Ramos (cell line): ENCODE results near the gene NTRK3.

Experiments
- in situ Hi-C: fragments of 300-500 bp; cut with MboI; formaldehyde crosslinking; loops from one replicate; pipeline ENCODE4 v1.14.3; 2022; ENCODE audit warnings: low sequenced_read_pairs; ENCODE audit not compliant: unreplicated experiment

NTRK3 gene

DNA sequence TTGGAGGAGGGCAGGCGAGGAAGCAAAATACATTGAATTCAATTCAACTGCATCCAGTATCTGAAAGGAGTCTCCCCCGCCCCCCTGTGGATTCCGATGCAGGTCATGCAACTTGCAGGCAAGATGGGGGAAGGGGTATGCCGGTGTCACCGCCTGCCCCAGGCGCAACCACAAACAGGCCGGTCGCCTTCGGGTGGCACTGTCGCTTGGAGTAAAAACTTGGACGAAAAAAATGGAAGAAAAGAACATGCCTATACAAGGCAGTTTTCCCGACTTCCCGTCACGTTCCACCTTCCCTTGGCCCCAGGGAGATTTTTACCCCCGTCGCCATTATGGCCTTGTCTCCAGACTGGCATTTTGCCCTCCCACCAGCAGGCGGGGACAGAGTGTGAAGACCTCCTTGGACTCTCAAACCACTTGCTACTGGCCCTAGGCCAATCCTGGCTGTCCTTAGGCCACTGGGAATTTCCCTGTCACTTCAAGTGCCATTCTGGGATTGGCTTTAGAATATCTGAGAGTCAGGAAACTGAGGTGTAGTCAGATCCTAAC, 1.6 kb upstream of the NTRK3 start:
- in situ Hi-C loops = no loop called here

GRCh38 chr15:88257311-88258092, 963 bp upstream of the NTRK3 start:
- in situ Hi-C loops = no loop called here

DNA sequence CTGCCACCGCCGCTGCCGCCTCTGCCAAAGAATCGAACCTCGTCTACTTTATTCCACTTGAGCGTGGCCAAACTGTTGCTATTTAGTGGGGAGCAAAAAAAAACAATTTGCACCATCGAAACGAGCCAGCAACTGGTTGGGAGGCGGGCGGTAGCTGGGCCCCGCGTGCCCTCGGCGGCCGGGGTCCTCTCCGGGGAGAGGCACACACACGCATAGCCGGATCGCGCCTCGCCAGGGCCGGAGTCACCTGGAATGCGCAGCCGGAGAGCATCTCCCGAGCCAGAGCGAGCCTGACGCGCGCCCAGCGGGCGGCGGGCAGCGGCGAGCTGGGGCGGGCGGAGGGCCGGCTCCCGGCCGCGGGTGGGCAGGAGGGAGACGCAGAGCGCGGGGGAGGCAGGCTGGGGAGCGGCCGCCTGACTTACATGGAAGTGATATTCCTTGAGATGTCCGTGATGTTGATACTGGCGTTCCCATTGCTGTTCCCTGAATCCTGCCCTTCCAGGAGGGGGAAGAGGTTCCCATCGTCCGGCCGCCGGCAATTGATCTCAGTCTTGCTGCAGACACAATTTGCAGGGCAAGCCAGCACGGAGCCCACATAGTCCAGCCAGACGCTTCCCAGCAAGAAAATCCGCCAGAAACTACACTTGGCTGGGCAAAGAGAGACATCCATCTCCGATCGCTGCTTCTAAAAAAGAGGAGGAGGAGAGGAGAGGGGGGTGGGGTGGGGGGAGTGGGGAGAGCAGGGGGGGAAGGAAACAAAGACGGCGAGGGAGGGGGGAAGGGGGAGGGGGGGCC, 858 bp downstream of the NTRK3 start:
- in situ Hi-C loops = no loop called here

- in situ Hi-C loops = no loop called here
Measured at GRCh38 chr15:88255087-88255483, 1.5 kb downstream of the NTRK3 start.

DNA sequence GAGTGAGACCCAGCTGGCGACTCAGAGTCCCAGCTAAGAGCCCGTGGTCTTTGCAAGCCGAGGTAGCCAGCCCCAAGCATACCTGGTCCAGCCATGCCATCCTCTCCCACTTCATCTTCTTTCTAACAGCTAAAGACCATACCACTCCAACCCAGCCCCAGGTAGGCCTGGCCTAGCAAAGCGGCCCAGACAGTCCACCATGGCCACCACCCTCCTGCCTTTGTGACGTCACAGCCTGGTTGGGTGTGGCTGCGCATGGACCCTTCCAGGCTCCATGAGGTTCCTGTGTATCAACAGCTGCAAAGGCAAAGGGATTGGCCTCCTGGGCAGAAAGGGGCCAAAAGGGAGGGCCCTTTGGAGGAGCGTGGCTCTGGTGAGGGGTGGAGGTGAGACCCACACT, 4.1 kb downstream of the NTRK3 start:
- in situ Hi-C loops = no loop called here

DNA sequence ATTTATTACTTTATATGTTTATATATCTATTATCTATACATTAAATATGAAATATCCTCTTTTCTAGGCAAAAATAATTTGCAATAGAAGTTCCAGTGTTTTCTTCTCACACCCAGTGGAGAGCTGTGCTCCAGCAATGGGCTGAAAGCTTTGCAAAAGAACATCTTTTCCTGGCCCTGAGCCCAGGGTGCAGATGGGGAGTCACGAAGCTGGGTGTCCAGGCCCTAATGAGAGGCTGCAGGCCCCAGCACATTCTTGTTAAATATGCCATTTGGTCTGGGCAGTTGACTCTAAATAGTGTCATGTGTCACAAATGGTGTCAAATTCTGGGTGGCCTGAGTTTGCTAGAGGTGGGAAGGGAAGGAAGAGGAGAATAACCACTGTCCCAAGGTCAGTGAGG, 5.7 kb downstream of the NTRK3 start:
- in situ Hi-C loops = no loop called here

DNA sequence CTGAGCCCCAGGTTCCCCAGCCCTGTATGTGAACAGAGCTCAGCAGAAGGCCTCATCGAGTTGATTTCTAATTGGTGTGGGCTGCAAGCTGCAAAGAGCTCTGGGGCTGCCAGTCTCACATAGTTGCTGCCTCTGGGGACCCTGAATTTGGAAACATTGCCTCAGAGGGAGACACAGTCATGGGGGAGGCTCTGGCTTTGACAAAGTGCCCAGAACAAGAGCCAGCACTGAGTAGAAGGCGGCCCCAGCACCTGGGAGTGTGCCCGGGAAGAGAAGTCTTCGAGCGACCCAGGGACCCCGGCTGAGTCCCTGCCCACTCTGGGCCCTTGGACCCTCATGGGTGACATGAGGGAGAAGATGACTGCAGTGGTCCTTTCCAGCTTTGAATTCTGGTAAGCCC, 7.3 kb downstream of the NTRK3 start:
- in situ Hi-C loops = loop anchor here (5.0 kb wide), 1 partner anchor 198 kb away; no protein-coding TSS in a partner anchor

DNA sequence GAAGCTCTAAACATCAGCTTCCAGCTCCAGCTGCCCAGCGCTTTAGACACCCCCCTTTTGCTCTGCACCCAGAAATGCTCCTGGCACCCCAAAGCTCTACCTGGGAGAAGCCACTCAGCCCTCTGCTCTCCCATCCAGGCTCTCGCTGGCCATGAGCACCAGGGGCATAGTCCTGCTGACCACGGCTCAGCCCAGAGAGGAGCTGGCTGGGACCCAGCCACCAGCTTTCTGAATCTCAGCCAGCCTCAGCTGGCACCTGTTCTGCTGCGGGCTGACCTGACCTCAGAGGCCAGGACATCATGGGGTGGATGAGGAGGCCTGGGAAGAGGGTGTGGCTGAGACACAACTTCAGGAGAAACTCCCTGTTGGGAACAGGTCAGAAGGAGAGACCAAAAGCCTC, 8.6 kb downstream of the NTRK3 start:
- in situ Hi-C loops = loop anchor here (5.0 kb wide), 1 partner anchor 199 kb away; no protein-coding TSS in a partner anchor

DNA sequence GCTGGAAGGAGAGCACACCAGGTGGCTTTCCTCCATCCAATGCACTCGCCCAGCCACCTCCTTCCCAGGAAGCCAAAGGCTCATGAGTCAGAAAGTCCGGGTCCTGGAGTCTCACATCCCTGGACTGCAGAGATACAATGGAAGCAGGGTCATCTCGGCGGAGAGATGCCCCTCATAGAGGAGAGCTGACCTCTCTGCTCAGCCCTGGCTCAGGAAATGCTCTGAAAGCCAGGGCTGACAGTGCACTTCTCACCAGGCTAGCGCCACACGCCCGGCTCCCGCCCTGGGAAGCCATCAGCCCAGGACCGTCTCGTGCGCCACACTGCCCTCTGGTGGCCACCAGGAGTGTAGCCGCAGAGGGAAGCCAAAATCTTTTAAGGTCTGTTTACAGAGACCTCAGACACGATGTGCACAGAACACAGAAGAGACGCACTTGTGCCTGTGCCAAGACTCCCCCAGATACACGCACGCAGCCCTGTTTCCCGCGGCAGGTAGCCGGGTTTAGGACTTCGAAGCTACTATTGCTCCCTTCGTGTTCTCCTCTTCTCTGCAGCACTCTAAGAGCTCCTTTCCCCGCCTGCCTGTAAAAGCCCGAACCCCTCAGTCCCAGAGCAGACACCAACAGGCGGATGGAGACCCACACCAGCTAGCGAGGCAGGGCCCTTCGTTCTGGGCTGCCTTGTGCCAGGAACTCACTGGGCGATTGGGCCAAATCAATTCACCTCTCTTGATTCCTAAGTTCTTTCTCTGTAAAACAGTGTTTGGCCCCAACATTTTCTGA, 9.7 kb downstream of the NTRK3 start:
- in situ Hi-C loops = loop anchor here (5.0 kb wide), 1 partner anchor 200 kb away; no protein-coding TSS in a partner anchor

DNA sequence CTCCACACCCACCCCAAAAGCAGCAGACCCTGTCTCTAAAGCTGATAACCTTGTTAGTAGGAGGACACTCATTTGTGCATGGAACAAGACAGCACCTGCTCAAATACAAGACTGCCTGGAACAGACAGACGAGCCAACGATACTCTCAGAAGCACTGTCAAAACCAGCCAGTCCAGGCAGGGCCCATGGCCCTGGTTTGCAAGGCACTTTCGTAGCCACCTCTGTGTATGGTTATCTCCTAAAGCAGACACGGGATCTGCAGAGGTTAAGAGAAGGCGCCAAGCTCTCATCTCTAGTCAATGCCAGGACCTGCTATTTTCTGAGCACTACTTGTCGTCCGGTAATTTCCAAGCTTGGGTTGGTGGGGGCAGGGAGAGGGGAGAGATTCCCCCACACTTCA, 10.5 kb downstream of the NTRK3 start:
- in situ Hi-C loops = loop anchor here (5.0 kb wide), 1 partner anchor 201 kb away; no protein-coding TSS in a partner anchor

DNA sequence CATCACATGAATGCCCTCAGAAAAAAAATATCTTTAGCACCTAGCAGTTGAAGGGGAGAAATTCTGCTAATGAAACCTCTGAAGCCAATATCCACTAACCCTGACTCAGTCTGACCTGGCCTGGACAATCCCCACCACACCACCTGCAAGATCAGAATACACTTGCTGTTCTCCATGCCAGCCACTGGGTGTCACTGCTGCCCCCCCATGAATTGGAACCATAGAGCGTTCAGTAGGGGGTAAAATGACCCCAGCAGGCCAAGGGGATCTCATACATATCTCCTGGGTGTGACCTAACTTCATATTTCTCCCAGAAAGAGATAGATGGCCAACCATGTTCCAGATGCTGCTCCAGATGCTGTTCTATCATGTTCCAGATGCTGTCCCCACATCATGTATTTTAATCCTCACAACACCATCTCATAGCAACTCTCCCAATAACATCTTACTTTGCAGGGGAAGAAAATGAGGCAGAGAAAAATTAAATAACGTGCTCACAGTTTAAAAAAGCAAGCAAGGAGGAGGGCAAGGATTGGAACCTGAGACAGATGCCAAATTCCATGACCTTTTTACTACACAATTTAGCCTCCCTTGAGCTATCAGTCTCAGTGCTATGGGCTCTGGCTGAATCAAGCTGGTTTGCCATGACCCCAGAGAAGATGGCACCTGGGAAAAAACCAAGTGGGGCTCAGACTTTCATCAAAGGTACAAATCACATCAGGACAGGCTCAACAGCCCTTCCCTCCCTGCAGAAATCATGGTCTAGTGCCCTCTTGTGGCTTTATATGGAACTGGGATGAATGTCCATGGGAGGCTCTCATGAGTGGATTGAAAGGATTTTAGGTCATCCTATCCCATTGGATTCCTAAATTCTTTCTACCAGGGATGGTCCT, 12.4 kb downstream of the NTRK3 start:
- in situ Hi-C loops = no loop called here

DNA sequence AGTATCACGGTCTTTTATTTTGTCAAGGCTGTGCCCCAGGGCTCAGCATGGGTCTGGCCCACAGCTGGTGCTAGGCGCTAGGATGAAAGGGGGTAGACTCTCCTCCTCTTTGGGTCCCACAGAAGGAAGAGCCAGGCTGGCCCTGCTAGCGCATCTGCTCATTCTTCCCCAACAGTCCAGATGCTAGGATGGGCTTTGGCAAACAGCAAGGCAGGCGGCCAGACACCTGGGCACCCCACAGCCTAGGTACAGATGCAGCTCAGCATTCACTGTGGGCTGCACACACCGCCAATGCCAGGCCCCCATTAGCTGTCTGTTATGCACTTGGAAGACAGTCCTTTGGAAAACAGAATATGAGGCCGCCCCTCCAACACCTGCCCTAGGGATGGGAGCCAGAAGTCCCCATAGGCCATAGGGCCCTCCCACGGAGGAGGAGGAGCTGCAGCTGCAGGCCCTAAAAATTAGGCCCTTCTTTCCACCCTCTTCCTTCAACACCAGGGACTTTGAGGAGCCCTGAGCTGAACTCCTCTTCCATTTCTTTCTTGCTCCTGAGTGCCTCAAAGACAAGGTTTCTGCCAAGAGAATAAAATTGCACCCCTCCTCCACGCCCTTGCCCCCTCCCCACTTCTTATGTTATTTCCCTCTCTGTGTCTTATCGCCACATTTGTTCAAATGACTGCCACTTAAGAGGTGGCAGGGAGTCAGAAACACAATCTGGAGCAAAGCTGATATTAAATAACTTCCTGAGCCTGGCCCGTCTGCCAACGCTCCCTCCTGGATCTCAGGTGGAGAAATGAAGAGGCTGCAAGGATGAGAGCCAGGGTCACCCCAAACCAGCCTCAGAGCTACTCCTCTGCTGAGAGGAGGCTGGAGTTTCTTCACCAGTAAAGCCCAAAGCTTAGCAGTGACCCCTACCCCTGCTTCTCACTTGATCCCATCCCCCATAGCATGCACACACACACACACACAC, 13.7 kb downstream of the NTRK3 start:
- in situ Hi-C loops = no loop called here

GRCh38 chr15:88241461-88241860, 15.1 kb downstream of the NTRK3 start:
- in situ Hi-C loops = no loop called here

DNA sequence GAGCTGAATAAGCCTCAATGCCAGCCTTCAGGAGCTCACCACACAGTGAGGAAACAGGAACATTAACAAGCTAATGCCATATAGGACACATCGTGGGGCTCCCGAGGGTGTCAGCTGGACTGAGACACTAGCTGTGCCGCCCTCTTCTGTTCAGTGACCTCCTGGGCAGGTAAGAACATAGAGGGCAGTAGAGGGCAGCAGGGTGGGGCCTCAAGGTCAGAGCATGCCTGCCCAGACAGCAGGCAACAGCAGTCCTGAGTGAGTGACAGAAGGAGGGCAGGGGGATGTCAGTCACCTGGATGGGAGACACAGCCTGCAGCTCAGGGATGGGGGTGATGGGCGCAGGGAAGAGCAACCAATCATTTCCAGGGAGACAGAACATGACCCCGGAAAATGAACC, 15.5 kb downstream of the NTRK3 start:
- in situ Hi-C loops = no loop called here

DNA sequence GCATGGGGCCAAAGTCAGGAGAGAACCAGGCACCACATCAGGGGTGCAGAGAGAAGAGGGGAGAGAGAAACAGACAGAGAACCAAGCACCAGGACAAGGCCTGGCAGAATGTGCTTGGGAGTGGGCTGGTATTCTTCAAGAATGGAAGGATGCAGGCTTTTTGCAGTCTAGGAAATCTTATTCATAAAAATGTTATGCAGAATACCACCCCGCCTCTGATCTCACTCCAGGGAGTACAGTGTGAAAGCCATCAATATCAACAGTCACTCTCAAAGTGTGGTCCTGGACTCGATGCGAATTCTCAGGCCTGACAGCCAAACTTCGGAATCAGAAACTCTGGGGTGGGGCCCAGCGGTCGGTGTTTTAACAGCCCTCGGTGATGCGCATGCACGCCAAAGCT, 16.9 kb downstream of the NTRK3 start:
- in situ Hi-C loops = no loop called here

GRCh38 chr15:88238618-88239430, 17.7 kb downstream of the NTRK3 start:
- in situ Hi-C loops = no loop called here

DNA sequence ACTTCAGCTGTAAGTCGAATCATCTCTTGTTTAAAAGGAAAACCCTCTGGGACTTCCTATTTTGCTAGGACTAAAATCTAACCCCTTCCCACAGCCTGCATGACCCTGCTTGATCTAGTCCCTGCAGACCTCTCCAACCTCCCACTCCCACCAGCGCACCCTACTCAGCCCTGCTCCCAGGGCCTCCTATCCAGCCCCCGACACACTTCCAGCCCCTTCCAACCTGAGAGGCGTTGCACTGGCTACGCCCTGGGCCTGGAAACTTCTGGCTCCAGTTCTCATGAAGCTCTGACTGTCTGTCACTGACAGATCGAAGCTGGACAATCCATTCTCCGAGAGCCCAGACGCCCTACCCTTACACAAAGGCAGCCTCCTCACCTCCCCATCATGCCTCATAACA, 21.8 kb downstream of the NTRK3 start:
- in situ Hi-C loops = no loop called here
